GDM1 (cell line): ENCODE data around the gene ASXL2.
"Not testable (repeated sequence)": the region's sequence is repeated elsewhere in the genome, so short reads cannot be mapped to it uniquely, and the experiment has no call there.

Source experiments
- DNase-seq: peaks from one replicate; lab custom pipeline; 2025; lab: John Stamatoyannopoulos, UW

Gene ASXL2

GRCh38 chr2:25878361-25879132 lies at the start of gene ASXL2:
Gene ASXL2, minus strand, starts transcription at chr2:25878487. Its CDS starts 265 bp downstream, at chr2:25878222.
- peak; percentile 99 for DNase-seq

GRCh38 chr2:25926984-25927756 lies 48.9 kb upstream of the ASXL2 start:
- no peak for DNase-seq

- DNase-seq = no peak
Observed at GRCh38 chr2:25922501-25922900, 44.2 kb upstream of the ASXL2 start.

GRCh38 chr2:25920786-25921415 lies 42.6 kb upstream of the ASXL2 start:
- no peak for DNase-seq

- no peak for DNase-seq
Observed at GRCh38 chr2:25920336-25920735, 42.0 kb upstream of the ASXL2 start.

- no peak for DNase-seq
Observed at GRCh38 chr2:25917832-25918231, 39.5 kb upstream of the ASXL2 start.

GRCh38 chr2:25917411-25917810 lies 39.1 kb upstream of the ASXL2 start:
- not testable (repeated sequence) for DNase-seq

- DNase-seq = peak; percentile 92
Observed at GRCh38 chr2:25915944-25916772, 37.9 kb upstream of the ASXL2 start.

- not testable (repeated sequence) for DNase-seq
Observed at GRCh38 chr2:25915411-25915810, 37.1 kb upstream of the ASXL2 start.

GRCh38 chr2:25913696-25913973 lies 35.3 kb upstream of the ASXL2 start:
- DNase-seq = not testable (repeated sequence)

- DNase-seq = no peak
Observed at GRCh38 chr2:25912851-25913695, 34.8 kb upstream of the ASXL2 start.

- DNase-seq = not testable (repeated sequence)
Observed at GRCh38 chr2:25909574-25909973, 31.3 kb upstream of the ASXL2 start.

- DNase-seq = no peak
Observed at GRCh38 chr2:25905126-25905525, 26.8 kb upstream of the ASXL2 start.

- DNase-seq = no peak
Observed at GRCh38 chr2:25903216-25903776, 25.0 kb upstream of the ASXL2 start.

- no peak for DNase-seq
Observed at GRCh38 chr2:25899404-25899970, 21.2 kb upstream of the ASXL2 start.

- no peak for DNase-seq
Observed at GRCh38 chr2:25897506-25897905, 19.2 kb upstream of the ASXL2 start.

- not testable (repeated sequence) for DNase-seq
Observed at GRCh38 chr2:25896308-25896707, 18.0 kb upstream of the ASXL2 start.

- no peak for DNase-seq
Observed at GRCh38 chr2:25895610-25896009, 17.3 kb upstream of the ASXL2 start.

- DNase-seq = no peak
Observed at GRCh38 chr2:25895018-25895417, 16.7 kb upstream of the ASXL2 start.

- no peak for DNase-seq
Observed at GRCh38 chr2:25894135-25894830, 16.0 kb upstream of the ASXL2 start.
